GM19238 (cell line): ENCODE results near the gene TIGD6.
"Not testable (repeated sequence)": the region's sequence is repeated elsewhere in the genome, so short reads cannot be mapped to it uniquely, and the experiment has no call there.

ENCODE experiments used
- DNase-seq: peaks from one replicate; pipeline ENCODE4 v3.0.0; 2011; ENCODE audit warnings: low spot score; ENCODE audit not compliant: insufficient read length

Gene TIGD6

GRCh38 chr5:149943177-149943949, 57.1 kb downstream of the TIGD6 start:
- DNase-seq, result not testable (repeated sequence)
